Astrocyte (in vitro differentiated cells and primary cell): ENCODE measurements around the gene PIAS3.

Experiments used
- CTCF ChIP-seq: IDR thresholded peaks from 2 replicates; pipeline ENCODE4 v1.5.1; 2011; ENCODE audit warnings: low read depth, mild to moderate bottlenecking, inconsistent platforms, low read length, moderate library complexity; ENCODE audit not compliant: insufficient read depth
- EZH2 ChIP-seq: IDR thresholded peaks from 2 replicates; pipeline ENCODE4 v1.6.1; 2012; ENCODE audit warnings: mild to moderate bottlenecking, low read length, inconsistent platforms; ENCODE audit not compliant: insufficient read depth

GRCh38 chr1:145823565-145824498 is 35.0 kb downstream of the PIAS3 start, which contains the start of the genes POLR3C and RNF115:
- no peak for TF ChIP-seq CTCF
- TF ChIP-seq EZH2, result no peak
